Fibroblast of lung (primary cell): ENCODE measurements around the gene HEATR1. TPM values are rescaled to one million over a fixed set of nuclear protein-coding genes. Genes with fewer than 3 reads are reported as not detected.
"Not testable (repeated sequence)": the region's sequence is repeated elsewhere in the genome, so short reads cannot be mapped to it uniquely, and the experiment has no call there.

ENCODE experiments used
- DNase-seq, 2 donors: peaks; one replicate each; pipeline versions ENCODE4 v3.0.0 to v3.0.0-alpha.2; 2010; ENCODE audit warnings: low read depth in 2 of 2
- H2AFZ ChIP-seq: 2 replicates; pipeline ENCODE4 v1.5.1; 2012; ENCODE audit warnings: low read length, control low read depth, inconsistent platforms
- H3K27ac ChIP-seq: 2 replicates; pipeline ENCODE4 v1.5.1; 2011; ENCODE audit warnings: low read length, control low read depth; ENCODE audit not compliant: insufficient read depth
- H3K27me3 ChIP-seq: 2 replicates; pipeline ENCODE4 v1.5.1; 2011; ENCODE audit warnings: mild to moderate bottlenecking, low read length; ENCODE audit not compliant: control insufficient read depth, insufficient read depth
- H3K36me3 ChIP-seq: 2 replicates; pipeline ENCODE4 v1.5.1; 2011; ENCODE audit warnings: low read length; ENCODE audit not compliant: control insufficient read depth, insufficient read depth
- H3K4me1 ChIP-seq: 2 replicates; pipeline ENCODE4 v1.5.1; 2011; ENCODE audit warnings: low read length; ENCODE audit not compliant: control insufficient read depth, insufficient read depth; ENCODE audit errors: extremely low read depth
- H3K4me2 ChIP-seq: 2 replicates; pipeline ENCODE4 v1.5.1; 2011; ENCODE audit warnings: low read length, control low read depth; ENCODE audit not compliant: insufficient read depth; ENCODE audit errors: extremely low read depth
- H3K4me3 ChIP-seq, 4 experiments: fragments of 200-600 bp in 1 of 4; sonication (generic) in 1 of 4; replicated peaks in 1 of 4; 2 replicates each; pipeline ENCODE4 v1.5.1; 2011 to 2016; ENCODE audit warnings: low read length in 4 of 4, low read depth in 3 of 4, mild to moderate bottlenecking in 3 of 4, control low read depth in 2 of 4, inconsistent platforms in 1 of 4, mixed read lengths in 1 of 4; ENCODE audit not compliant: insufficient read depth in 1 of 4; ENCODE audit errors: control extremely low read depth in 1 of 4
- H3K79me2 ChIP-seq: 2 replicates; pipeline ENCODE4 v1.5.1; 2012; ENCODE audit warnings: mild to moderate bottlenecking, low read length, inconsistent platforms; ENCODE audit not compliant: control insufficient read depth, insufficient read depth
- H3K9ac ChIP-seq: 2 replicates; pipeline ENCODE4 v1.5.1; 2011; ENCODE audit warnings: mild to moderate bottlenecking, low read length, control low read depth; ENCODE audit not compliant: insufficient read depth
- H3K9me3 ChIP-seq: 2 replicates; pipeline ENCODE4 v1.5.1; 2012; ENCODE audit warnings: low read depth, low read length; ENCODE audit not compliant: control insufficient read depth, insufficient read depth
- H4K20me1 ChIP-seq: 2 replicates; pipeline ENCODE4 v1.5.1; 2011; ENCODE audit warnings: low read length; ENCODE audit not compliant: control insufficient read depth, insufficient read depth; ENCODE audit errors: extremely low read depth
- EZH2 ChIP-seq: IDR thresholded peaks from 2 replicates; pipeline ENCODE4 v1.5.1; 2012; ENCODE audit warnings: low read length, control low read depth, mild to moderate bottlenecking; ENCODE audit errors: missing control alignments
- polyA plus RNA-seq, 2 donors: library from polyadenylated mRNA; depleted of rRNA in 1 of 2; stranded (reverse) in 1 of 2; unstranded in 1 of 2; fragments of >200 nt; gene quantifications; 2 replicates each; pipeline ENCODE4 v1.2.1, GENCODE V29; 2011 to 2012; ENCODE audit warnings: missing spikeins in 1 of 2
- total RNA-seq: library from RNA; depleted of rRNA; stranded (reverse); fragments of >200 nt; gene quantifications from 2 replicates; pipeline ENCODE4 v1.2.1, GENCODE V29; 2014
- TF ChIP-seq, protein P1 (sequence below), 2 donors: IDR thresholded peaks in 1 of 2; conservative IDR thresholded peaks in 1 of 2; 1 replicate in 1 of 2; 2 replicates in 1 of 2; pipeline ENCODE4 v1.5.1; 2011 to 2012; ENCODE audit warnings: low read length in 2 of 2, control low read depth in 1 of 2, inconsistent platforms in 1 of 2, low read depth in 1 of 2, mild to moderate bottlenecking in 1 of 2

The HEATR1 gene
- total and polyA plus RNA-seq, 2 donors (not counting 1 experiment from before 2014, with no cell fraction given): 18.0 to 28.7 TPM

DNA sequence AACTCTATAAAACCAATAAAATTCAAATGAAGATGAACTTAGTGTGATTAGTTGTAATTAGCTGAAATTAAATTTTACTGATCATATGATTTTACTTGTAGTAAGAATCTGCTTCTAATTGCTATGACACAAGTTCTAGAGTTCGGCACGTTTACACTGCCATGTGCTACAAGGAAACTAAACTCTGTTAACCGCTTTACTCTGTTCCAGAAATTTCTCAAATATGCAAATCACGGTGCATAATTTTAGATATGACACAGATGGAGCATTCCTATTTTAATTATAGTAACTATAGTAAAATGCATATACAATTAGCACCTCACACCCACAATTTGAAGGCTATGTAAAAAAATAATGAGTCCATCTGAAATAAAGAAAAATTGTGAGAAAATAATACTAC, 14.8 kb downstream of the HEATR1 start:
- H3K9ac ChIP-seq: no peak overlapping the region
- H2AFZ ChIP-seq: no peak overlapping the region
- no peak for TF ChIP-seq EZH2
- TF ChIP-seq, protein P1, sequence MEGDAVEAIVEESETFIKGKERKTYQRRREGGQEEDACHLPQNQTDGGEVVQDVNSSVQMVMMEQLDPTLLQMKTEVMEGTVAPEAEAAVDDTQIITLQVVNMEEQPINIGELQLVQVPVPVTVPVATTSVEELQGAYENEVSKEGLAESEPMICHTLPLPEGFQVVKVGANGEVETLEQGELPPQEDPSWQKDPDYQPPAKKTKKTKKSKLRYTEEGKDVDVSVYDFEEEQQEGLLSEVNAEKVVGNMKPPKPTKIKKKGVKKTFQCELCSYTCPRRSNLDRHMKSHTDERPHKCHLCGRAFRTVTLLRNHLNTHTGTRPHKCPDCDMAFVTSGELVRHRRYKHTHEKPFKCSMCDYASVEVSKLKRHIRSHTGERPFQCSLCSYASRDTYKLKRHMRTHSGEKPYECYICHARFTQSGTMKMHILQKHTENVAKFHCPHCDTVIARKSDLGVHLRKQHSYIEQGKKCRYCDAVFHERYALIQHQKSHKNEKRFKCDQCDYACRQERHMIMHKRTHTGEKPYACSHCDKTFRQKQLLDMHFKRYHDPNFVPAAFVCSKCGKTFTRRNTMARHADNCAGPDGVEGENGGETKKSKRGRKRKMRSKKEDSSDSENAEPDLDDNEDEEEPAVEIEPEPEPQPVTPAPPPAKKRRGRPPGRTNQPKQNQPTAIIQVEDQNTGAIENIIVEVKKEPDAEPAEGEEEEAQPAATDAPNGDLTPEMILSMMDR (conservative IDR thresholded peaks at IDR 0.05 in 1 of 2, IDR thresholded peaks at IDR 0.05 in 1 of 2; ENCODE audit: low read depth in 1 of 2, low read length in 2 of 2): no peak
- H3K9me3 ChIP-seq: no peaks in the 10 kb centered on the region
- no peaks in the 10 kb centered on the region for H3K79me2 ChIP-seq
- H3K4me1 ChIP-seq: no peaks in the 10 kb centered on the region
- no peaks in the 10 kb centered on the region for H3K27me3 ChIP-seq
- H3K4me3 ChIP-seq: no peak overlapping the region
- H4K20me1 ChIP-seq: no peaks in the 10 kb centered on the region
- no peak for DNase-seq
- peaks cover 9% of the 10 kb centered on the region for H3K36me3 ChIP-seq
- H3K4me2 ChIP-seq: no peak overlapping the region
- no peak overlapping the region for H3K27ac ChIP-seq

DNA sequence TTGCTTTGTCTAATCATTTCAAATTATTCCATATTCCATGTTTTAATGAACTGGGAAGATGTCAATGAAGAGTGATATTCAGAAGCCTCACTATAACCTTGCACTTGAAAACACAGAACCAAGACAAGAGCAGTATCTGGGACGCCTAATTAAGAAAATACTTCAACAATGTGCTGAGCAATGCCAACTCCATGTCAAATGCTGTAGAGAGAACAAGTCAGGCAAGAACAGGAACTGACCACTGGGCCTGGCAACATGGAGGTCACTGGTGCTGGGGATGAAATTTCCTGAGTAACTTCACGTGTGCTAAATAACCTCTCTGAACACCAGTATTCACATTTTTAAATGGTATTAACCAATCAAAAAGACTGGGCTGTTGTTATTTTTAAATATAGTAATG, 22.8 kb downstream of the HEATR1 start:
- Histone ChIP-seq H2AFZ (no peak overlapping the region), H3K27ac (no peak overlapping the region), H3K36me3 (peaks cover 3% of the 10 kb centered on the region), H3K9ac (no peak overlapping the region), H3K9me3 (no peaks in the 10 kb centered on the region), H3K4me3 (no peak overlapping the region), H3K4me2 (no peak overlapping the region), H4K20me1 (no peaks in the 10 kb centered on the region), H3K27me3 (no peaks in the 10 kb centered on the region), H3K79me2 (no peaks in the 10 kb centered on the region), H3K4me1 (no peaks in the 10 kb centered on the region)
- DNase-seq: no peak
- no peak for TF ChIP-seq EZH2
- TF ChIP-seq, protein P1 (conservative IDR thresholded peaks at IDR 0.05 in 1 of 2, IDR thresholded peaks at IDR 0.05 in 1 of 2; ENCODE audit: low read depth in 1 of 2, low read length in 2 of 2): no peak

DNA sequence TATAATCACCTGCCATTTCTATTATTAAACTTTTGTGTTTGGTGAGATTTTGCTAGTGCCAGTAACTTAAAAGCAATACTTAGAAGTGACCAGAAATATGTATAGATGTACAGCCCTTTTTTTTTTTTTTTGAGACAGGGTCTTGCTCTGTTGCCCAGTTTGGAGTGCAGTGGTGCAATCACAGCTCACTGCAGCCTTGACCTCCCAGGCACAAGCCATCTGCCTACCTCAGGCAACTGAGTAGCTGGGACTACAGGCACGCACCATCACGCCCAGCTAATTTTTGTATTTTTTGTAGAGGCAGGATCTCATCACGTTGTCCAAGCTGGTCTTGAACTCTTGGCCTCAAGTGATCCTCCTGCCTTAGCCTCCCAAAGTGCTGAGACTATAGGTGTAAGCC, 23.9 kb downstream of the HEATR1 start:
- not testable (repeated sequence) for H2AFZ ChIP-seq, H3K4me1 ChIP-seq, H3K36me3 ChIP-seq, H3K9ac ChIP-seq, H4K20me1 ChIP-seq, DNase-seq, H3K4me2 ChIP-seq, H3K27me3 ChIP-seq, H3K4me3 ChIP-seq, H3K9me3 ChIP-seq, H3K79me2 ChIP-seq, H3K27ac ChIP-seq

DNA sequence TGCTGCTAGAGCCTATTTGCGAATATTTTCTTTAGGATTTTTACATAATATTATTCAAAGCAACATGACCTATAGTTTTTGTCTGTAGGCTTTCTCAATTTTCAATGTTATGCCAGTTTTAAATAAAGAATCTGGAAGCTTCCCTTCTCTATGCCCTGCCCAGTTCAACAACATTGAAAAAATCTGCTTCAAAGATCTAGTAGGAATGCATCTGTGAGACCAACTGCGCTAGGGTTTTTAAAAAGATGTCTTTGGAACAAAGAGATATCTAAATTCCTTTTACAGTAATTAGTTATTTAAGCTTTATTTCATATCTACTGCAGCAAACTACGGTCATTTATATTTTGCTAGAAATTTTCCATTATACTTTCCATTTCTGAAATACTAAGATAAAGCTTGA, 25.7 kb downstream of the HEATR1 start:
- Histone ChIP-seq H3K4me1 (no peaks in the 10 kb centered on the region), H3K4me3 (no peak overlapping the region), H3K79me2 (no peaks in the 10 kb centered on the region), H4K20me1 (no peaks in the 10 kb centered on the region), H3K9ac (no peak overlapping the region), H3K36me3 (peaks cover 2% of the 10 kb centered on the region), H3K27me3 (no peaks in the 10 kb centered on the region), H3K9me3 (no peaks in the 10 kb centered on the region), H3K4me2 (no peak overlapping the region), H2AFZ (no peak overlapping the region), H3K27ac (no peak overlapping the region)
- TF ChIP-seq, protein P1 (conservative IDR thresholded peaks at IDR 0.05 in 1 of 2, IDR thresholded peaks at IDR 0.05 in 1 of 2; ENCODE audit: low read depth in 1 of 2, low read length in 2 of 2): no peak
- no peak for TF ChIP-seq EZH2
- no peak for DNase-seq

DNA sequence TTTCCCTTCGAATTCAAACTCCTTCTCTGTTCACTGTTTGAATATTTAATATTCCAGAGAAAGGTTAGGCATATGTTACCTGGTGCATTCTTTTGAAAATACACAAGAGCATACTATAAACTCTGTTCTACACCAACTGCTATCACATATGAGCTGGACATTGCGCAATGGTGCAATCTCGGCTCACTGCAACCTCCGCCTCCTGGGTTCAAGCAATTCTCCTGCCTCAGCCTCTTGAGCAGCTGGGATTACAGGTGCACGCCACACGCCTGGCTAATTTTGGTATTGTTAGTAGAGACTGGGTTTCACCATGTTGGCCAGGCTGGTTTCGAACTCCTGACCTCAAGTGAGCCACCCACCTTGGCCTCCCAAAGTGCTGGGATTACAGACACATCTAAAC, 27.3 kb downstream of the HEATR1 start:
- H3K27ac ChIP-seq, H3K36me3 ChIP-seq, H3K9me3 ChIP-seq, H2AFZ ChIP-seq, H3K4me2 ChIP-seq, H3K9ac ChIP-seq, DNase-seq, H3K4me3 ChIP-seq, H4K20me1 ChIP-seq, H3K27me3 ChIP-seq, H3K4me1 ChIP-seq, H3K79me2 ChIP-seq: not testable (repeated sequence)
